NCI-H2029 treated with DMSO at 0.1 percent for 48 hours (cell line): Measurements from ENCODE around the gene SLC22A4.
A peak's percentile ranks its signal among the peaks of the same experiment; 100 is the strongest.

ENCODE experiments used
- DNase-seq: peaks from one replicate; lab custom pipeline; 2025; lab: John Stamatoyannopoulos, UW

The SLC22A4 gene

GRCh38 chr5:132293992-132294727, at the start of gene SLC22A4:
SLC22A4 (plus strand) TSS chr5:132294394; CDS start chr5:132294617, 223 bp downstream.
- peak; percentile 34 for DNase-seq

GRCh38 chr5:132245593-132245992, 48.6 kb upstream of the SLC22A4 start:
- no peak for DNase-seq

GRCh38 chr5:132246806-132247205, 47.4 kb upstream of the SLC22A4 start:
- no peak for DNase-seq

GRCh38 chr5:132250547-132250946, 43.6 kb upstream of the SLC22A4 start:
- DNase-seq, result no peak

DNA sequence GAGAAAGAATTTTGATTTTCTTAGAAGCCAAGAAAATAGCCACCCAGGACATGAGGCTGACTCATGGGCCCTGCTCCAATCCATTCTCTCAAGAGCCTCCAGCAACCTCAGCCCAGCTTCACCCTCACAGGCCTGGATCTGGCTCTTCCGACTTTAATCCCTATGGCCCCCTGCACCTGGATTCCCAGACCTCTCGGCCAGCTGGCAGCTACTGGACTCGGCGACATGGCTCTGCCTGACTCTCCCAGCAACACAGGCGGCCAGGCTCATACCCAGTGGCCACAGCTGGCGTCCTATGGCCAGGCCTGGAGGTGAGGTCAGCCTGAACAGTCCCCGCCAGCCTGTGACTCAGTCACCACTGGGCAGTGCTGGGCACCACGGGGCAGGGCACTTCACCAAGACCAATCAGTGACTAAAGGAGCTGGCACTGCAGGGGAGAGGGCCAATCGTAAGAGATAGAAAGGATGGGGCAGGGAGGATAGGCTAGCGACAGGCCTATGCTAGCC, 42.9 kb upstream of the SLC22A4 start:
- no peak for DNase-seq

DNA sequence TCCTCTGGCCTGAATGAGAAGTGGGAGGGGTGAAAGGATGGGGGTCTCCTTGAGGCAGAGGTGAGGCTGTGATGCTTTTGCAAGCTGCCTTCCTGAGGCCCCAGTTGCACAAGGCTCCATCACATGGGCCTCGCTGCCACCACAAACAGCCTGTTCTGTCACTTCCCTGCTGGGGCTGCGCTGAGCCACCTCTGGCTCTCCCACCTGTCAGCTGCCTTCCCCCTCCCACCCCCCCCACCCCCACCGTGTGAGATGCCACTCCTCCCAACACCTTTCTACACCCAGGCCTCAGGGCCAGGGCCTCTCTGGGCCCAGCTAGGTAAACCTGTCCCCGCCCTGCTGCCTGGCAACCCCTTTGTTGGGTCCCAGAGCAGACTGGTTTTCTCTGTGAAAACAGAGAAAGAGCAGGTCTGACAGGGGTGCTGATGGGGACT, 41.2 kb upstream of the SLC22A4 start:
- DNase-seq, result no peak

GRCh38 chr5:132253452-132254320, 40.5 kb upstream of the SLC22A4 start:
- no peak for DNase-seq

GRCh38 chr5:132254321-132254977, 39.7 kb upstream of the SLC22A4 start:
- DNase-seq, result no peak

GRCh38 chr5:132256086-132256782, 38.0 kb upstream of the SLC22A4 start:
- no peak for DNase-seq

DNA sequence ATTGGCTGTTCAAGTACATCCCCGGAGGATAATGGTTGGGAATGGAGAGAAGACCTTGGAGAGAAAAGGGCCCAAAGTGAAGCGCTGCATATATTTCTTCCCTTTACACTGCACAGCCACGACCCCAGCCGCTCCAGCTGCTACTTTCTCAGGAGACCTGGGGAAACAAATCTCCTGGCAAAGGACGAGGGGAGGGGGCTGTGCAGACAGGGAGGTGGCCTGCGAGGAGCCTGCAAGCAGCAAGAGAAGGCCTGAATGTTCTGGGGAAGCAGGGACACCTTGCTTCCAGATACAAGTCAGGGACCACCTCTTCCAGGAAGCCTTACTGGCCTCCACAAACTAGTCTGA, 37.4 kb upstream of the SLC22A4 start:
- no peak for DNase-seq

DNA sequence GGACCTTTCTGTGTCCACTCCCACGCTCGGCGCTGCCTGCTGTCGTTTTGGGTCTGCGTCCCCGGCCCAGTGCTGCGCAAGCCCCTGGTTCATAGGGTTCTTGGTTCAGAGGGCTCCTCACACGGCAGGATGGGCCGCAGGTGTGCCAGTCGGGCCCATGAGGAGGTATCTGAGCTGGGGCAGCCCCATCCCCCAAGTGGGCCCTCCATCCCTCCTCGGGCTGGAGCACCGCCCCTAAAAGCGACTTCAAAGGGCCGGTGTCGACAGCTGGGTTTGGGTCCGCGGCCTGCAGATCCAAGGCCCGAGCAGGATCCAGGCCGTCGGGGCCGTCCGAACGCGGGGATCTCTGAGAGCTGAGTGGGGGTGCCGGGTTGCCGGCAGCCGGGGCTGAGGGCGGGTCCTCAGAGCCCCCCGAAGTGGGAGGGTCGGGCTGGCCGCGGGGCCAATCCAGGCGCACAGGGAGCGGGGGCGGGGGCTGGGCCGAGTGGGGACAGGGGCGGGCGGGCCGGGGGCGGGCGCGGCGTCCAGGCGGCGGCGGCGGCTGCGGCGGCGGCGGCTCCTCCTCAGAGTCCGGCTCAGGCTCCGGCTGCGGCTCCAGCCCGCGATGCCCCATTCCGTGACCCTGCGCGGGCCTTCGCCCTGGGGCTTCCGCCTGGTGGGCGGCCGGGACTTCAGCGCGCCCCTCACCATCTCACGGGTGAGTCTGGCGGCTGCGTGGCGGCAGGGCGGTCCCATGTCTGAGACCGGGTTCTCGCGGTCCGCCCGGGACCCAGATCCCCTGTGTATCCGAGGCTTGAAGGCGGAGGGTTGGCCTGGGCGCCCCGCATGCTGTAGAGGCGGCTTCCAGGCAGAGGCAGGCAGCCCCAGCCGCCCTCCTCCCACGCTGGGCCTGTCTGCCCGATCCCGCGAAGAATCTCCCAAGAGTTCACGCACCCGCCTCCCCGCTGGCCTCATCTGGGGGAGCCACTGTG, 36.8 kb upstream of the SLC22A4 start, which contains the start of gene PDLIM4:
Gene PDLIM4, plus strand, starts transcription at position 566 of the 971 bp plus-strand sequence. Its CDS starts 39 bp downstream, at position 605.
- DNase-seq, result no peak

- no peak for DNase-seq
Measured at GRCh38 chr5:132258102-132259068, 35.8 kb upstream of the SLC22A4 start.

DNA sequence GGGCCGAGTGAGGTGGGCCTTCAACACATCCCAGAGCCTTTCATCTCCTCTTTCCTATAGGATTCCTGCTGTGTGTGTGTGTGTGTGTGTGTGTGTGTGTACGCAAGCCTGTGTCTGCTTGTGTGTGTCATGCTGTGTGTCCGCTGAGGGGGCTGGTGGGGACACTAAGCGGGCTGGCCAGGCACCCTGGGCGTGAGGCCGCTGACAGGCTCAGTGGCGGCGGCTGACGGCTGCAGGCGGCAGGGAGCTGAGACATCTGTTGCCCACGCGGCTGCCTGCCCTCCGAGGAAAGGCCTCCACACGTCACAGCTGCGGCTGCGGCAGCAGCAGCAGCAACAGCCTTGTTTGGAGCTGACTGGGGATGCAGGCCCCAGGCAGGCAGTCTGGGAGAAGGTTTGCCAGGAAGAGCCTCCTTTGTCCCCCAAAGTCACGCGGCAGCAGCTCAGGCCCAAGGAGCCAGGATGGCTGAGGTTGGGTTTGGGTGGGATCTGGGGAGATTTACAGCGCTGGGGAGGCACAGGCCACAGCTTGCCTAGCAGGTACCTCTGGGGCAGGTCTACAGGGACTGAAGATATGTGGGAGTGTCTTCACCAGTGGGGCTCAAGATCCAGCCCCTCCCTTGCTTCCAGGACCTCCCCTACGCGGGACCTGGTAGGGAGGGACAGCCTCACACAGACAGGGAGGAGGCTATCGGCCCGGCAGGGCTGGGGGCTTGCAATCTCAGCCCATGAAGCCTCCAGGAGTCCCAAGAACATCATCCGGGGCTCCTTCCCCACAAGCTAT, 34.9 kb upstream of the SLC22A4 start:
- DNase-seq, result no peak

- DNase-seq, result no peak
Measured at GRCh38 chr5:132260051-132260450, 34.1 kb upstream of the SLC22A4 start.

GRCh38 chr5:132260714-132261551, 33.3 kb upstream of the SLC22A4 start:
- DNase-seq, result no peak

DNA sequence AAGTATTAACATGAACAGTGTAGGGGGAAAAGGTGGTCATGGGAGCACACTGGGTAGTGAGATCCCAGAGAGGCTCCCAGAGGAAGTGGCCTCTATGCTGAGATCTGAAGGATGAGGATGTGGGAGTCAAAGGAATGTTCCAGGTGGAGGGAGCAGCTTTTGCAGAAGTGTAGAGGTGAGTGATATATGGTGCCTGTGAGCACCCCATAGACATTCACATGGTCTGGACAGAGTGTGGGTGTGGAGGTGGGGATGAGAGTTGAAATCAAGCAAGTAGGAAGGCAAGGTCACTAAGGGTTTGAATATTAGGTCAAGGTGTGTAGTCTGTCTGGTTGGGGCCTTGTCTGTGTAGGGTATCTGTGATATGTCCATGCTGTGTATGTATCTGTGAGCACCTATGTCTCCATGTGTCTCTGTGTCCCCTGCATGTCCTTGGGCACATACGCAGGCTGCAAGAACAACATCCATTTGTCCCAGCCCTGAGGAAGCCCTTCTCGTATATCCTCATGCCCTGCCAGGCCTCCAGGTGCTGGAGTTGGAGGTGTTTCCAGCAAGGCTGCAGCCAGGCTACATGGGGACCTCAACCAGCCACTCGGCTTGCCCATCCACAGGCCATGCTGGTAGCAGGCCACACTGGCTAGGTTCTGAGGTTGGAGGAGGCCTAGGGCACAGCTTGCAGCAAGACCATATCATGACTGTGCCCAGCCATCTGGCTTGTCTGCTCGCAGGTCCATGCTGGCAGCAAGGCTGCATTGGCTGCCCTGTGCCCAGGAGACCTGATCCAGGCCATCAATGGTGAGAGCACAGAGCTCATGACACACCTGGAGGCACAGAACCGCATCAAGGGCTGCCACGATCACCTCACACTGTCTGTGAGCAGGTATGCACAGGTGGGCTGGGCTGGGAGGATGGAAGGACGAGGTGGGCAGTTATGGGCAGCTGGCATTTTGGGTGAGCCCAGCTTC, 32.0 kb upstream of the SLC22A4 start:
- no peak for DNase-seq
